Liver (tissue), 9 donors: Measurements from ENCODE around the gene MAPRE2. TPM values are rescaled to one million over a fixed set of nuclear protein-coding genes. Genes with fewer than 3 reads are reported as not detected.

Source experiments
- DNase-seq: peaks from one replicate; pipeline ENCODE4 v3.0.0-alpha.2; 2017; ENCODE audit warnings: low spot score
- H3K27ac ChIP-seq, 2 donors: one replicate each; pipeline ENCODE4 v1.7.0; 2013; ENCODE audit warnings: inconsistent platforms in 2 of 2, low read length in 2 of 2, control low read depth in 1 of 2, low read depth in 1 of 2, mild to moderate bottlenecking in 1 of 2
- H3K27me3 ChIP-seq, 4 donors: one replicate each; pipeline versions ENCODE4 v1.6.1 to v1.7.0; 2013; ENCODE audit warnings: low read length in 3 of 4, inconsistent platforms in 1 of 4, mild to moderate bottlenecking in 1 of 4, moderate library complexity in 1 of 4; ENCODE audit not compliant: control insufficient read depth in 4 of 4, insufficient read depth in 4 of 4
- H3K36me3 ChIP-seq, 4 donors: one replicate each; pipeline versions ENCODE4 v1.6.1 to v1.7.0; 2013; ENCODE audit warnings: low read length in 3 of 4, mild to moderate bottlenecking in 3 of 4, low read depth in 1 of 4, moderate library complexity in 1 of 4; ENCODE audit not compliant: control insufficient read depth in 4 of 4, insufficient read depth in 3 of 4
- H3K4me1 ChIP-seq, 4 donors: one replicate each; pipeline versions ENCODE4 v1.6.1 to v1.7.0; 2013; ENCODE audit warnings: low read length in 3 of 4, mild to moderate bottlenecking in 3 of 4, moderate library complexity in 1 of 4; ENCODE audit not compliant: control insufficient read depth in 4 of 4, insufficient read depth in 4 of 4
- H3K4me3 ChIP-seq, 3 donors: one replicate each; pipeline versions ENCODE4 v1.6.1 to v1.7.0; 2013; ENCODE audit warnings: low read length in 3 of 3, control low read depth in 1 of 3, low read depth in 1 of 3, mild to moderate bottlenecking in 1 of 3
- H3K9ac ChIP-seq, 2 donors: one replicate each; pipeline ENCODE4 v1.7.0; 2013; ENCODE audit warnings: low read length in 2 of 2, mild to moderate bottlenecking in 2 of 2, moderate library complexity in 2 of 2, control low read depth in 1 of 2, low read depth in 1 of 2
- H3K9me3 ChIP-seq, 4 donors: one replicate each; pipeline versions ENCODE4 v1.6.1 to v1.7.0; 2013; ENCODE audit warnings: low read length in 3 of 4; ENCODE audit not compliant: control insufficient read depth in 4 of 4
- ATF3 ChIP-seq: IDR thresholded peaks from 2 replicates; pipeline ENCODE4 v1.6.1; 2016; ENCODE audit warnings: antibody characterized with exemption
- CTCF ChIP-seq: fragments of 150-350 bp; IDR thresholded peaks from 2 replicates; pipeline ENCODE4 v1.5.1; 2017; ENCODE audit warnings: improper control_type of control experiment, low read depth, low read length; ENCODE audit not compliant: missing input control
- EGR1 ChIP-seq, 2 donors: IDR thresholded peaks; 2 replicates each; pipeline ENCODE4 v1.6.1; 2016 to 2018; ENCODE audit warnings: antibody characterized with exemption in 2 of 2, low read depth in 2 of 2
- FOXA1 ChIP-seq: IDR thresholded peaks from 2 replicates; pipeline ENCODE4 v1.6.1; 2016; ENCODE audit warnings: antibody characterized with exemption
- FOXA2 ChIP-seq: IDR thresholded peaks from 2 replicates; pipeline ENCODE4 v1.6.1; 2016; ENCODE audit warnings: antibody characterized with exemption
- GABPA ChIP-seq, 2 donors: IDR thresholded peaks in 1 of 2; conservative IDR thresholded peaks in 1 of 2; 2 replicates each; pipeline ENCODE4 v1.6.1; 2016; ENCODE audit warnings: antibody characterized with exemption in 2 of 2, mild to moderate bottlenecking in 1 of 2, moderate library complexity in 1 of 2
- HNF4A ChIP-seq, 2 donors: conservative IDR thresholded peaks; 2 replicates each; pipeline ENCODE4 v1.6.1; 2016; ENCODE audit warnings: antibody characterized with exemption in 2 of 2, mild to moderate bottlenecking in 2 of 2
- HNF4G ChIP-seq: IDR thresholded peaks from 2 replicates; pipeline ENCODE4 v1.6.1; 2016; ENCODE audit warnings: antibody characterized with exemption
- JUND ChIP-seq, 2 donors: IDR thresholded peaks; 2 replicates each; pipeline ENCODE4 v1.6.1; 2016; ENCODE audit warnings: antibody characterized with exemption in 2 of 2
- MAX ChIP-seq: IDR thresholded peaks from 2 replicates; pipeline ENCODE4 v1.6.1; 2016; ENCODE audit warnings: antibody characterized with exemption
- NR2F2 ChIP-seq: IDR thresholded peaks from 2 replicates; pipeline ENCODE4 v1.6.1; 2016; ENCODE audit warnings: antibody characterized with exemption
- RAD21 ChIP-seq, 2 donors: IDR thresholded peaks; 2 replicates each; pipeline ENCODE4 v1.6.1; 2016; ENCODE audit warnings: antibody characterized with exemption in 2 of 2, mild to moderate bottlenecking in 2 of 2
- REST ChIP-seq: IDR thresholded peaks from 2 replicates; pipeline ENCODE4 v1.6.1; 2016; ENCODE audit warnings: antibody characterized with exemption, mild to moderate bottlenecking
- RXRA ChIP-seq, 2 donors: IDR thresholded peaks; 2 replicates each; pipeline ENCODE4 v1.6.1; 2017 to 2018; ENCODE audit warnings: antibody characterized with exemption in 2 of 2, mild to moderate bottlenecking in 1 of 2
- SP1 ChIP-seq: IDR thresholded peaks from 2 replicates; pipeline ENCODE4 v1.6.1; 2018; ENCODE audit warnings: antibody characterized with exemption, mild to moderate bottlenecking
- TAF1 ChIP-seq: conservative IDR thresholded peaks from 2 replicates; pipeline ENCODE4 v1.6.1; 2016; ENCODE audit warnings: antibody characterized with exemption, mild to moderate bottlenecking
- YY1 ChIP-seq: IDR thresholded peaks from 2 replicates; pipeline ENCODE4 v1.6.1; 2016; ENCODE audit warnings: antibody characterized with exemption, mild to moderate bottlenecking
- ZBTB33 ChIP-seq: IDR thresholded peaks from 2 replicates; pipeline ENCODE4 v1.6.1; 2016; ENCODE audit warnings: antibody characterized with exemption
- WGBS: extraction: QIAGEN DNeasy Blood & Tissue Kit; methylation state at CpG from one replicate; pipeline ENCODE4 v1.1.7; 2013; 5-methylcytosine and 5-hydroxymethylcytosine counted together
- polyA plus RNA-seq, 2 donors: library from polyadenylated mRNA; stranded (reverse) in 1 of 2; unstranded in 1 of 2; fragments of 200-250 nt in 1 of 2; fragments of >200 nt in 1 of 2; fragmentation: Nextera tagmentation in 1 of 2; extraction: Ambion mirVana in 1 of 2; gene quantifications; one replicate each; pipeline versions ENCODE4 v1.2.1 to v1.2.3, GENCODE V29; 2013 to 2015
- total RNA-seq, 2 donors: library from RNA; depleted of rRNA; stranded (reverse); fragments of >200 nt; gene quantifications; one replicate each; pipeline ENCODE4 v1.2.3, GENCODE V29; 2014
- donor health status: healthy.
- donor health status: healthy.
- donor health status: healthy.
- donor health status: healthy.
- donor health status: healthy.

MAPRE2 gene
- total and polyA plus RNA-seq, 4 donors: 7.9 to 12.8 (median 11.0) TPM

- no peak overlapping the region for H3K27ac ChIP-seq
These were observed 31.4 kb downstream of the MAPRE2 start for GRCh38 chr18:35072616-35073015.

GRCh38 chr18:35073186-35074105, 32.2 kb downstream of the MAPRE2 start:
- Histone ChIP-seq H3K4me1 (no peaks in the 10 kb centered on the region), H3K27me3 (no peaks in the 10 kb centered on the region), H3K27ac (no peak overlapping the region), H3K9ac (no peak overlapping the region), H3K4me3 (no peak overlapping the region), H3K36me3 (peaks cover 0 to 4% (median 1%) of the 10 kb centered on the region in 4 donors), H3K9me3 (no peaks in the 10 kb centered on the region)
- WGBS: 68% methylated on average over 3 of the region's 3 CpGs
- TF ChIP-seq HNF4G (no peak), ZBTB33 (no peak), SP1 (no peak), CTCF (no peak), YY1 (no peak), NR2F2 (no peak), RXRA (IDR thresholded peaks at IDR 0.05) (no peak), TAF1 (no peak), RAD21 (IDR thresholded peaks at IDR 0.05) (no peak), HNF4A (conservative IDR thresholded peaks at IDR 0.05) (no peak), ATF3 (no peak), FOXA1 (no peak), GABPA (IDR thresholded peaks at IDR 0.05 in 1 of 2, conservative IDR thresholded peaks at IDR 0.05 in 1 of 2) (no peak), JUND (IDR thresholded peaks at IDR 0.05) (no peak), REST (no peak), MAX (no peak), FOXA2 (no peak), EGR1 (IDR thresholded peaks at IDR 0.05; ENCODE audit: low read depth in 2 of 2) (no peak)
- no peak for DNase-seq

More at GRCh38 chr18:35072616-35073015, 31.4 kb downstream of the MAPRE2 start:
- no peak for TF ChIP-seq JUND (IDR thresholded peaks at IDR 0.05)
- Histone ChIP-seq H3K9ac (no peak overlapping the region), H3K36me3 (peaks cover 0 to 4% (median 1%) of the 10 kb centered on the region in 4 donors), H3K9me3 (no peaks in the 10 kb centered on the region), H3K4me3 (no peak overlapping the region), H3K4me1 (no peaks in the 10 kb centered on the region), H3K27me3 (no peaks in the 10 kb centered on the region)
- DNase-seq: no peak
- 81% methylated on average over 2 of the region's 2 CpGs for whole genome bisulfite sequencing
